OCI-M2 (cell line): Measurements from ENCODE around the gene ADCY9.

Source experiments
- DNase-seq: peaks from one replicate; lab custom pipeline; 2025; ENCODE audit not compliant: unreplicated experiment; lab: John Stamatoyannopoulos, UW

ADCY9 gene

GRCh38 chr16:4006397-4006999 is 109.7 kb downstream of the ADCY9 start:
- no peak for DNase-seq

- no peak for DNase-seq
These were observed 110.5 kb downstream of the ADCY9 start for GRCh38 chr16:4005731-4006130.

GRCh38 chr16:4005281-4005680 is 111.0 kb downstream of the ADCY9 start:
- no peak for DNase-seq

DNA sequence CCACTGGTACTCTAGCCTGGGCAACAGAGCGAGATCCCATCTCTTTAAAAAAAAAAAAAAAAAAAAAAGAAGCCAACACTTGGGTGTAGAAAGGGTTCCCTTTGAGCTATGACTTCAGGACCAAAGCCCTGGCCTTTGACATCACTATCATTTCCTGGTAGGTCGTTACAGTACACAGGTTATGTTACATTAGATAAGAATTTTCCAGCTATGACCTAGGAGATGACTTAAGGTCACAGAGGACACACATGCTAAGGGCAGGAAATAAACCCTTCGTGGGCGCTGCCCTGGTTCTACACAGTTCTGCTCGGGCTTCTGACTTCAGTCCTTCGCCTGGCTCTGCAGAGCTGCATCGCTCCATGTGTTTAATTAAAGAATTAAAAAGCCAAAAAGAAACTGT is 112.0 kb downstream of the ADCY9 start:
- DNase-seq: no peak

DNA sequence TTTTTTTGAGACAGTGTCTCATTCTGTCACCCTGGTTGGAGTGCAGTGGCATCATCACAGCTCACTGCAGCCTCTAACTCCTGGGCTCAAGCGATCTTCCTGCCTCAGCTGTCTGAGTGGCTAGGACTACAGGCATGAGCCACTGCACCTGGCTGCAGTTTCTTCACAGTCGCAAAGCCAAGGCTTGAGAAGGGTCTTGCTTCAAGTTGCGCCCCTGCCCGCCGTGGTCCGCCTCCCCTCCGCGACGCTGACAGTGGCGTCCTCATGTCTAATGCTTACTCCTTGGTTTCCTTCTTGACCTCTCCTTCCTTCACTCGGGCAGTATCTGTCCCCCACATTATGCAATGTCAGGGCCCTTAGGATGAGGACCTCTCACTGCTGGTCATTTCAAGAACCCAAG is 112.7 kb downstream of the ADCY9 start:
- DNase-seq: no peak

GRCh38 chr16:4003166-4003565 is 113.1 kb downstream of the ADCY9 start:
- no peak for DNase-seq

DNA sequence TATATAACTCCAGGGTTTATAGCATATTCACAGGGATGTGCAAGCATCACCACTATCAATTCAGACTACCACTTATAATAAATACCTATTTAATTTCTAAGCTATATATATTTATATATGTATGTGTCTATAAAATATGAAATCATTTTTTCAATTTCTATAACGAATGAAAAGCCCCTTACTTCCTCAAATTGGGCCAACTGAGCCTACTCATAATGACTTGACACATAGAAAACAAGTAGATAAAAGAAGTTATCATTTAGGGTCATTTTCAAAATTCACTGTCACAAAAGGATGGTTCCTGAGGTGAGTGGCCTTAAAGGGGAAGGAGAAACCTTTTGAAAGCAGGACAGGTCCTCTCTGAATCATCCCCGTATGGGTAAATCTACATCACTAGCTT is 114.1 kb downstream of the ADCY9 start:
- DNase-seq: no peak

DNA sequence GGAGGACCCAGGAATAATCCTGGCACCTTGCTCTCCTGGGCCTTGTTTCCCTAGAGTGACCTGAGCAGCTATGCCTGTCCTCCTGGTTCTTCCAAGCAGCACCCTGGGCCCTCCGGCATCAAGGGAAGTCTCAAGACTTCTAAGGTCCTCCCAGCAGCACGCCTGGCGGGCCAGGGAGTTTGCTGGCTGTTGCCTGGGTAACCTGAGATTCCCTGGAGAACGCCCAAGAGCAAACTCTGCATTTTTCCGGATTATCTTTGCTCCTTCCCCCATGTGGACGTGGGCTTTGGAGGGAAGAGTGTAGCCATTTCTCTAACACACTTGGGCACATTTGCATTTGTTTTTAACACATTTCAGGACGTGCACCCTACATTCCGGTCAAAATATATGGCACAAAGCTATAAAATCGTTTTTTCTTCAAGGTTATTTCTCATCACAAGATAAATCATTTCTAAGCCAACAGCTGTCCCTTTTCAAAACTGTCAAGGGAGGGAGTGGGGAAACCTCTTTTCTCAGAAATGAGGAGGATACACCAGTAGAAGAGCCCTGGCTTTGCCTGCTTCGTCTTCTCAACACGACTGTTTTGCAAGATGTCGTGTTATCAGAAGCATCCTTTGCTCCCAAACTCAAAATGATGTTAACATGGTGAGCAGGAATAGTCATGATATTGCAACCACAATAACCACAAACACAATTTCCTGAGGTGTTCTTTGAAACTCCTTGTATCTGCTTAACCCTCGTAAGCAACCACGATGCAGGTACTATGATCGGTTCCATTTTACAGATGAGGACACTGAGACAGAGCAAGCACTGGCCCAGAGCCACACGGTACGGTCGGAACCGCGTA is 116.5 kb downstream of the ADCY9 start:
- DNase-seq: no peak

- no peak for DNase-seq
These were observed 117.3 kb downstream of the ADCY9 start for GRCh38 chr16:3998793-3999478.

- DNase-seq: no peak
These were observed 118.9 kb downstream of the ADCY9 start for GRCh38 chr16:3997231-3997841.

DNA sequence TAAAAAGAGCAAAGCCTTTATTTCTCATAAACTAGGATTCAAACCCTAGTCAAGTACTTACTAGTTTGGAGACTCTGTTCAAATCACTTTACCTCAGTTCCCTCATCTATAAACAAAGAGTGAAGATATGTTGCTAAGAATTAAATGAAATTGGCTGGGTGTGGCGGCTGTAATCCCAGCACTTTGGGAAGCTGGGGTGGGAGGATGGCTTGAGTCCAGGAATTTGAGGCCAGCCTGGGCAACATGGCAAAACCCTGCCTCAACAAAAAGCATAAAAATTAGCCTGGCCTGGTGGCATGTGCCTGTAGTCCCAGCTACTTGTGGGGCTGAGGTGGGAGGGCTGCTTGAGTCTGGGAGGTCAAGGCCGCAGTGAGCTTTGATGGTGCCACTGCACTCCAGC is 121.2 kb downstream of the ADCY9 start:
- DNase-seq: no peak

GRCh38 chr16:3993052-3993785 is 123.0 kb downstream of the ADCY9 start:
- DNase-seq: no peak

GRCh38 chr16:3992297-3993051 is 123.8 kb downstream of the ADCY9 start:
- DNase-seq: no peak

DNA sequence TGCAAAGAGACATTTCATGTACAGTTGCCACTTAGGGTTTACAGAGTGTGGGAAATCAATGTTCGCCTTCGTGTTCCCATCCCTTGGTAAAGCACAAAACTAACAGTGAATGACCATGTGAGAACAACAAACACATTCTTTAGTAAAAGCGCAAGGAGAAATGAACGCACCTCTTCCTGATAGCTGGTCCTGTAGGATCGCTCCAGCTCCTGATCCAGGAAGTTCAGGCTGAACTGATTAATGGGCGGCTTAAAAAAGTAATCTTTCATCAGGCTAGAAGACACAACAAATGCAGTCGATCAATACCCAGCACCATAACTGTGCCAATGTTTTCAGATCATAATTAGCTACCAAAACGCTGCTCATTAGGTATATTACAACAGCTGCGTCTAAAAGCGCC is 127.4 kb downstream of the ADCY9 start:
- DNase-seq: no peak

GRCh38 chr16:3988011-3988410 is 128.2 kb downstream of the ADCY9 start:
- no peak for DNase-seq

DNA sequence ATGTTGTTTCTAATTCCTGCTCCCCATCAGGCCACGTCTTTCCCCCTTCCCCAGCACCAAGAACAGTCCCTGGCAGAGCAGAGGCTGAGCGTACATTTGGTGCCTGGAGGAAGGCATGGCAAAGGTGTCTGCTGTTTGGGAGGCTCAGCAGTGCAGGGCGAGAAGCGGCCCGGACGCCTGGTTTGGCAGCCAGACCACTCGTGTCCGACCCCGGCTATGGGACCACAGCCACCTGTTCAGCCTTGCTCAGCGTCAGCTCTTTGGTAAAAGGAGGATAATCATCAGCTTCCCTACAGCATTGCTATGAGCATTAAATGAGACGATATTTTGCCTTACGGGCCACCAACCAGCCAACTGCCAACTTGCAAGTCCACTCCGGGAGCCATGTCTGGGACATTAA is 129.0 kb downstream of the ADCY9 start:
- no peak for DNase-seq

DNA sequence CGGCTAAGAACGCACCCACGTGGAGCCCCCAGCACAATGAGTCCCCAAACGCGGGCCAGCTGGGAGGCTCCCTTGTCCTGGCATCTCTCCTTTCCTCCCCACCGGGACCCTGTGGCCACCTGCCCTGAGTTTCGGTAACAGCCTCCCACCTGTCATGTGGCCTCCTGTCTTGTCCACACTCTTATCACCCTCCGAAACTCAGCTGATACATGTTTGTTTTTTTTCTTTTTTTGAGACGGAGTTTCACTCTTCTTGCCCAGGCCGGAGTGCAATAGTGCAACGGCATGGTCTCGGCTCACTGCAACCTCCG is 130.1 kb downstream of the ADCY9 start:
- no peak for DNase-seq

DNA sequence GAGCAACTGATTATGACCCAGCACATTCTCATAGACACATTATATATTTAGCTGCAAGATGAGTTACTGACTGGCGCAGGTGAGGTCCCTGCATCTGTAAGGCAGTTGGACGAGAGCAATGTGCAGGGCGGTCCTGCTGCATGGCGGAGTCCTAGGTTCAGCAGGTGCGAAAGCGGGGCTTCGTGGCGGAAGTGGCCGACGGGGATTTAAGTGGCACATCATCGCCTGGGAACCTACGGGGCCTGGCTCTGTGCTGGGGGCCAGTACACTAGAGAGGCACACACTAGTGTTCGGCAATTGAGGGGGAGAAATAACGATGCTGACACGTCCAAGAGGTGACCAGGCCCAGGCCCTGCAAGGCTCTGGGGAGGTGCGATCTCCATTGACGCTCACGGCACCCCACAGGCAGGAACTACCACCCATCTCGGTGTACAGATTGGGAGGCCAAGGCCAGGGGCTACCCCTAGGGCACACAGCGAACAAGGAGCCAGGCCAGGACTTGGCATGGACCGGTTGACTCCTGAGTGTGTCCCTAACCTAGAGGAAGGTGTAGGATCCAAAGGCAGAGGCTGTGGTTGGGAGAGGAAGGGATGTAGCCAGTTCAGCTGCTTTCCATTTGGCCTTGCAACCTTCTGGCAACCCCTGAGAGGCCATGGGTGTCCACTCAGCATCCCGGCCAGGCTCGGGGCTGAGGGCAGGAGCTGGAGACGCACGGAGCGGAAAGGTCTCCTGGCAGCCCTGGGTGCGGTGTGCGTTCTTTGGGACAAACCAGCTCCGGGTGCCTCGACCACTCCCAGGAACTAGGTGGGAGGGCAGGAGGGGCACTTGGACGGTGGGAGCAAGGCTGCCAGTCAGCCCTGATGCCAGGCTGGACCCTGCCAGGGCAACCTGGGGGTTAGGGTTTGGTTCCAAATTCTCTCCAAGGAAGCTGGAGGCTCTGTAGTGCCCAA is 131.9 kb downstream of the ADCY9 start:
- DNase-seq: no peak

- no peak for DNase-seq
These were observed 133.1 kb downstream of the ADCY9 start for GRCh38 chr16:3983081-3983520.
